Embryonic facial prominence (tissue), 1 donor: ENCODE results near the gene MCTP2.

Experiments used
- DNase-seq: peaks from one replicate; pipeline ENCODE4 v3.0.0-alpha.2; 2016; ENCODE audit errors: extremely low spot score

Gene MCTP2, protein sequence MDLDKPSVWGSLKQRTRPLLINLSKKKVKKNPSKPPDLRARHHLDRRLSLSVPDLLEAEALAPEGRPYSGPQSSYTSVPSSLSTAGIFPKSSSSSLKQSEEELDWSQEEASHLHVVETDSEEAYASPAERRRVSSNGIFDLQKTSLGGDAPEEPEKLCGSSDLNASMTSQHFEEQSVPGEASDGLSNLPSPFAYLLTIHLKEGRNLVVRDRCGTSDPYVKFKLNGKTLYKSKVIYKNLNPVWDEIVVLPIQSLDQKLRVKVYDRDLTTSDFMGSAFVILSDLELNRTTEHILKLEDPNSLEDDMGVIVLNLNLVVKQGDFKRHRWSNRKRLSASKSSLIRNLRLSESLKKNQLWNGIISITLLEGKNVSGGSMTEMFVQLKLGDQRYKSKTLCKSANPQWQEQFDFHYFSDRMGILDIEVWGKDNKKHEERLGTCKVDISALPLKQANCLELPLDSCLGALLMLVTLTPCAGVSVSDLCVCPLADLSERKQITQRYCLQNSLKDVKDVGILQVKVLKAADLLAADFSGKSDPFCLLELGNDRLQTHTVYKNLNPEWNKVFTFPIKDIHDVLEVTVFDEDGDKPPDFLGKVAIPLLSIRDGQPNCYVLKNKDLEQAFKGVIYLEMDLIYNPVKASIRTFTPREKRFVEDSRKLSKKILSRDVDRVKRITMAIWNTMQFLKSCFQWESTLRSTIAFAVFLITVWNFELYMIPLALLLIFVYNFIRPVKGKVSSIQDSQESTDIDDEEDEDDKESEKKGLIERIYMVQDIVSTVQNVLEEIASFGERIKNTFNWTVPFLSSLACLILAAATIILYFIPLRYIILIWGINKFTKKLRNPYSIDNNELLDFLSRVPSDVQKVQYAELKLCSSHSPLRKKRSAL

DNA sequence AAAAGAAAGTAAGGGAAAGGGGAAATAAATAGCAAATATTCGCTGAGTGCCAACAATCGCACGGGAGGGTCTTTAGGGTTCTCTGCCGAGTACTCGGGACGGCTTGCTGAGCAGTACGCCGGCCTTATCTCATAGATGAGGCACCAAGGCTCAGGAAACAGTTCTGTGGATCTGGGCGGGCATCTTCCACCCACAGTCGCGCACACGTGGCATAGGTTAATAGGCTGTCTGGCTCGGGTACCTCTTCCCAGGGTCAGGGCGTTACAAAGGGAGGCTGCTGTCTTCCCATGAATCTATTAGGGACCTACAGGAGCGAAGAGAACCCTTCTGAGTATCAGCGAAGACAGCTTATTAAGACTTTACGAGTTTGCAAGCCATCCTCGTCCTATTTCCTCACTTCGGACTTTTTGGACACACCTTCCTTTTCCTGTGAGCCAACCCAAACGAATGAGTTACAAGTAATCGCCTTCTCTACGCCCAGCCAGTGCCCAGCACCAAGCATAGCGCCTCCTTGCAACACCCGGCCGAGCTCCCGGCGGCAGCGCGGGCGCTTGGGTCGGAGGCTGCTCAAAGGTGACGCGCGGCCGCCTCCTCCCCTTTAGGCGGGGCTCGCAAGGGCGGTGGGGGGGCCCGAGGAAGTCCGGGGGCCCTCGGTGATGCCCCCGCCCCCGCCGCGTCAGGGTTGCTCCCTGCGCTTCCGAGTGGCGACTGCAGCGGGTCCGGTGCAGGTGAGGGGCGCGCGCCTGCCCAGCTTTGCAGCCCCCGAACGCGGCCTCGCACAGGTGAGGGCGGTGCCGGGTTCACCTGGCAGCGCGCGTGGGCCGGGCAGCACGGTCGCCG is at the start of gene MCTP2:
Gene MCTP2 (plus strand): TSS at position 679 of the 840 bp plus-strand sequence. CDS start 66,705 bp downstream, outside the sequence.
- no peak for DNase-seq

- DNase-seq: no peak
Measured at GRCh38 chr15:94182883-94183282, 48.5 kb upstream of the MCTP2 start.

GRCh38 chr15:94185547-94186236 is 45.7 kb upstream of the MCTP2 start:
- DNase-seq: no peak

DNA sequence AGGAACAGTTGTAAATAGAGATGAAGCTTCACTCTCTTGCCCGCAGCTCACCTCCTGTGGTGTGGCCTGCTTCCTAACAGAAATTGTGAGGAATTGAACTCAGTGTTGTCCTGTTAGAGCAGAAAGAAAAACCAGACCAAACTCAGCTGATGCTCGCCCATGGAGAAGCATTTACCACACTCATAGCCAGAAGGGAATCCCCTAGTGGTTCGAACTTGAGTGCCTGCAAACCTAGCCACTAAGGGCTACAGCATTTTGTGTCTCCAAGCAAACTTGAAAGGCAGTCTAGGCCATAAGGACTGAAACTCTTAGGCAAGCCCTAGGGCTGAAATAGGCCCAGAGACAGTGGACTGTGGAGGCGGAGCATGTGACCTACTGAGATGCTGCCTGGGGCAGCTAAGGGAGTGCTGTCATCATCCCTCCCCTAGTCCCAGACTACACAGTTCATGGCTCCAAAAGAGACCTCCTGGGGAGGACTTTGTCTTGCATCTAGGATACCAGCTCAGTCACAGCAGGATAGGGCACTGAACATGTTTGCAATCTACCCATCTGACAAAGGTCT is 44.5 kb upstream of the MCTP2 start:
- no peak for DNase-seq

- no peak for DNase-seq
Measured at GRCh38 chr15:94193906-94194305, 37.5 kb upstream of the MCTP2 start.

GRCh38 chr15:94196531-94196930 is 34.8 kb upstream of the MCTP2 start:
- no peak for DNase-seq

DNA sequence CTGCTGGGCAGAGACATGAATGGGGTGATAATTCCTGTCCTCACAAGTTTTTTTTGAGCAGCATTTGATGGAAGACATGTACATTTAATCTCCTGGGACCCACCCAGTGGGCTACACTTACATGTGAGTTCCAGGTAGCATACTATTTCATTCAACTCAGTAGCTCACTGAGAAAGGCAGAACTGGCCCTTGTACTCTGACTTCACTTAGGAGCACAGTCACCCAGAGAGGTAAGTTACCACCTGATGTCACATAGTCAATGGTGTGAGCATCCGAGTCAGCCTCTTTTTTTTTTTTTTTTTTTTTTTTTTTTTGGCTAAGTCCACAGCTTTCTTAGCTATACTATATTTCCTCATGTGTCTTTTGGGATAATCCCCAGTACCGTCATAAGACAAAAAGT is 32.7 kb upstream of the MCTP2 start:
- no peak for DNase-seq

GRCh38 chr15:94199725-94200124 is 31.6 kb upstream of the MCTP2 start:
- no peak for DNase-seq

- no peak for DNase-seq
Measured at GRCh38 chr15:94203306-94203705, 28.1 kb upstream of the MCTP2 start.

- no peak for DNase-seq
Measured at GRCh38 chr15:94205366-94205765, 26.0 kb upstream of the MCTP2 start.

GRCh38 chr15:94206463-94207167 is 24.7 kb upstream of the MCTP2 start:
- no peak for DNase-seq

GRCh38 chr15:94212291-94212690 is 19.1 kb upstream of the MCTP2 start:
- no peak for DNase-seq

DNA sequence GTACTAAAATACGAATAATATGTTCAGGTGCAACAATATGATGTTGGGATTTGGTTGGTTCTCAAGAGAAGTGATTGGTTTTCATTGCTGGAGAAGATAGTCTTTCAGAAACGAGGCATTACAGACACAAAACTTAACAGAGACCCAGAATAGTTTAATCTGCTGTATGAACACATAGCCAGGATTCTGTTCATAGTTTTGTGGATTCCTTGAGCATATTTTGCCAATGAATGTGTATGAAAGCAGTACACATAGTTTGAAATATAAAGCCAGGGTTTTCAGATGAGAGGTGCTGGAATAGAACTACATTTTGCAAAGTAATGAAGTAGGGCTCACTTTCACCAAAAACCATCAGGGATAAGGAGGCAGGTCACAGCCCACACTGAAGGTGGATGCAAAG is 5.7 kb upstream of the MCTP2 start:
- DNase-seq: no peak

GRCh38 chr15:94228611-94229010 is 2.8 kb upstream of the MCTP2 start:
- DNase-seq: no peak

- DNase-seq: no peak
Measured at GRCh38 chr15:94229591-94230369, 1.6 kb upstream of the MCTP2 start.

DNA sequence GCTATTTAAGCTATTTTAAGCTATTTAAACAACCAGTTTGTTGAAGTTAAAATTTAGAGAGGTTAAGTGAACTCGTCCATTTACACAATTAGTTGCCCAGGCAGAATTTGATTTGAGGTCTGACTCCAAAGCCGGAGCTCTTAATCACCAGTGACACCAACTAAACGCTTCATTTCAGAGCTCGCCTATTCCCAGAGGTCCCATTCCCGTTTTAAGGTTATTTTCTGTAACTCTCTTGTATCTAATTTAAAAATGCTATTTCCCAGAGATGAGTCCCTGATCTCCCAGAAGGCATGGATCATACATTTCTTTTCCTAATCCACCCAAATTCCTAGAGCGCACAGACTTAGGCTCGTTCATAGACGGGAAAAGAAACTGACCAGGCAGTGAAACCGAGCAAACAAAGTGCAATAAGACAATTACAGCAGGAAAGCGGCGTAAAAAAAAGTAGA is 904 bp upstream of the MCTP2 start:
- no peak for DNase-seq

- no peak for DNase-seq
Measured at GRCh38 chr15:94231723-94232468, 535 bp downstream of the MCTP2 start.

GRCh38 chr15:94233441-94233840 is 2.1 kb downstream of the MCTP2 start:
- DNase-seq: no peak

- no peak for DNase-seq
Measured at GRCh38 chr15:94234300-94234699, 2.9 kb downstream of the MCTP2 start.
